SK-N-MC (cell line): ENCODE measurements around the gene LRFN4.

Experiments used
- EZH2 ChIP-seq: fragments of 200-600 bp; sonication (generic); IDR thresholded peaks from one replicate; pipeline ENCODE4 v1.6.1; 2017; ENCODE audit warnings: antibody characterized with exemption
- FOXP2 ChIP-seq: optimal IDR thresholded peaks from 2 replicates; pipeline ENCODE3; 2011; ENCODE audit warnings: mild to moderate bottlenecking, moderate library complexity; ENCODE audit not compliant: insufficient read depth; ENCODE audit errors: extremely low read length, control extremely low read depth
- POLR2AphosphoS5 ChIP-seq: IDR thresholded peaks from 2 replicates; pipeline ENCODE4 v1.6.1; 2012; ENCODE audit warnings: mild to moderate bottlenecking, low read depth, low read length, borderline replicate concordance

GRCh38 chr11:66904981-66905521, 48.2 kb downstream of the LRFN4 start:
- TF ChIP-seq POLR2AphosphoS5 (no peak), EZH2 (no peak), FOXP2 (no peak)
